K562 (cell line): Measurements from ENCODE around the gene ZNF264. TPM values are rescaled to one million over a fixed set of nuclear protein-coding genes. Genes with fewer than 3 reads are reported as not detected.

Experiments
- ATAC-seq: fragments of 200-7000 bp; cut with Tn5 transposase; 3 replicates; pipeline ENCODE4 v1.9.1; 2020; ENCODE audit warnings: moderate library complexity
- BruUV-seq: library from RNA; stranded (reverse); fragments of 400-500 nt; replicated peaks from 2 replicates; lab custom pipeline; 2021; lab: Mats Ljungman, UMichigan
- CTCF ChIA-PET: fragments of 300-600 bp; formaldehyde crosslinking; extraction: SDS; loops from one replicate; lab custom pipeline; 2021; ENCODE audit warnings: low intra/inter-chr PET ratio; lab: Yijun Ruan, JAX
- POLR2A ChIA-PET: fragments of 300-600, 350-650 bp; sonication (Branson Sonifier 250); formaldehyde crosslinking; extraction: SDS; loops from one replicate; lab custom pipeline; 2021; ENCODE audit warnings: antibody characterized with exemption, inconsistent platforms; lab: Yijun Ruan, JAX
- DNase-seq, 4 experiments: peaks; one replicate each; pipeline versions ENCODE4 v3.0.0 to v3.0.0-alpha.2; 2011 to 2018; ENCODE audit warnings: low spot score in 3 of 4, mixed read lengths in 3 of 4; ENCODE audit errors: extremely low read depth in 1 of 4
- FAIRE-seq: peaks from 2 replicates; lab custom pipeline; 2011; peaks lifted over from hg19 to GRCh38; lab: Jason Lieb, UNC
- H2AFZ ChIP-seq: 2 replicates; pipeline ENCODE4 v1.6.0; 2011; ENCODE audit warnings: low read depth, low read length, control low read depth, inconsistent platforms
- H3K27ac ChIP-seq: fragments of 200-600 bp; 3 replicates; pipeline ENCODE4 v1.8.0; 2011; ENCODE audit warnings: low read depth, mild to moderate bottlenecking, control low read depth, inconsistent platforms, low read length, moderate library complexity, mixed read lengths; ENCODE audit errors: extremely low read depth
- H3K27me3 ChIP-seq, 2 experiments: fragments of 300-600 bp in 1 of 2; 2 replicates in 1 of 2; 3 replicates in 1 of 2; pipeline versions ENCODE4 v1.6.0 to v1.8.0; 2011; ENCODE audit warnings: inconsistent platforms in 2 of 2, low read length in 2 of 2, mild to moderate bottlenecking in 1 of 2, mixed read lengths in 1 of 2, moderate library complexity in 1 of 2; ENCODE audit not compliant: control insufficient read depth in 2 of 2, insufficient read depth in 2 of 2
- H3K36me3 ChIP-seq: fragments of 300-600 bp; 3 replicates; pipeline ENCODE4 v1.8.0; 2011; ENCODE audit warnings: mild to moderate bottlenecking, low read length, inconsistent platforms; ENCODE audit not compliant: control insufficient read depth, insufficient read depth
- H3K4me1 ChIP-seq, 2 experiments: fragments of 200-600 bp in 1 of 2; replicated peaks in 1 of 2; 2 replicates in 1 of 2; 3 replicates in 1 of 2; pipeline versions ENCODE4 v1.5.1 to v1.8.0; 2011; ENCODE audit warnings: inconsistent platforms in 2 of 2, low read length in 2 of 2, mild to moderate bottlenecking in 1 of 2, mixed read lengths in 1 of 2, moderate library complexity in 1 of 2; ENCODE audit not compliant: control insufficient read depth in 2 of 2, insufficient read depth in 2 of 2
- H3K4me2 ChIP-seq: 2 replicates; pipeline ENCODE4 v1.6.1; 2011; ENCODE audit warnings: low read length, control low read depth, inconsistent platforms, mixed read lengths; ENCODE audit not compliant: insufficient read depth
- H3K4me3 ChIP-seq: fragments of 200-600 bp; sonication (generic), shearing (Covaris generic); 2 replicates; pipeline ENCODE4 v1.5.1; 2016; ENCODE audit warnings: control low read depth, inconsistent platforms
- H3K79me2 ChIP-seq: fragments of 200-600 bp; 3 replicates; pipeline ENCODE4 v1.8.0; 2011; ENCODE audit warnings: low read length, inconsistent platforms; ENCODE audit not compliant: control insufficient read depth, insufficient read depth
- H3K9ac ChIP-seq, 2 experiments: 2 replicates each; pipeline versions ENCODE4 v1.6.0 to v1.6.1; 2011; ENCODE audit warnings: low read depth in 2 of 2, low read length in 2 of 2, control low read depth in 1 of 2, inconsistent platforms in 1 of 2, mild to moderate bottlenecking in 1 of 2, mixed read lengths in 1 of 2; ENCODE audit not compliant: insufficient read depth in 1 of 2
- H3K9me1 ChIP-seq: one replicate; pipeline ENCODE4 v1.6.0; 2011; ENCODE audit warnings: inconsistent platforms, mild to moderate bottlenecking, low read length, moderate library complexity; ENCODE audit not compliant: control insufficient read depth, insufficient read depth
- H3K9me3 ChIP-seq: replicated peaks from 2 replicates; pipeline ENCODE4 v1.5.1; 2011; ENCODE audit warnings: low read depth, low read length, inconsistent platforms; ENCODE audit not compliant: control insufficient read depth, insufficient read depth
- H4K20me1 ChIP-seq: replicated peaks from 2 replicates; pipeline ENCODE4 v1.6.1; 2011; ENCODE audit warnings: low read length, inconsistent platforms, mixed read lengths; ENCODE audit not compliant: control insufficient read depth, insufficient read depth
- TFE3 ChIP-seq: fragments of 450-650 bp; formaldehyde crosslinking; IDR thresholded peaks from 2 replicates; pipeline ENCODE4 v1.4.0; 2020; ENCODE audit warnings: mild to moderate bottlenecking, mixed read lengths
- TRIM24 ChIP-seq, 2 experiments: fragments of 450-650 bp; IDR thresholded peaks; 2 replicates each; pipeline ENCODE4 v1.6.1; 2016
- WGBS: fragments of 100-300 bp; shearing (Covaris generic); methylation state at CpG from one replicate; pipeline ENCODE4 v1.1.6; 2016; ENCODE audit warnings: low coverage, mixed read lengths; ENCODE audit not compliant: insufficient coverage; ENCODE audit errors: missing lambda C conversion rate; 5-methylcytosine and 5-hydroxymethylcytosine counted together
- in situ Hi-C: fragments of 300-500 bp; cut with MboI; formaldehyde crosslinking; loops from 4 replicates; pipeline ENCODE4 v1.15.0; 2018; ENCODE audit warnings: inconsistent platforms, mixed read lengths
- intact Hi-C: fragments of 100-400 bp; cut with micrococcal nuclease; formaldehyde crosslinking; loops from 2 replicates; pipeline ENCODE4 v1.14.2; 2022
- polyA plus RNA-seq, 8 experiments: library from polyadenylated mRNA; depleted of rRNA in 4 of 8; stranded (reverse) in 5 of 8; unstranded in 3 of 8; fragments of >200 nt; fragmentation: Nextera tagmentation in 2 of 8; fragmentation: Illumina TruSeq in 1 of 8; extraction: Ambion mirVana in 2 of 8; extraction: Trizol in 1 of 8; gene quantifications; 2 replicates each; pipeline versions ENCODE4 v1.2.1 to v1.2.3, GENCODE V29; 2011 to 2014; ENCODE audit warnings: inconsistent platforms in 1 of 8, missing spikeins in 1 of 8
- total RNA-seq, 7 experiments: library from RNA; depleted of rRNA in 6 of 7; stranded (reverse); fragments of >200 nt in 6 of 7; fragmentation: Illumina TruSeq in 2 of 7; extraction: Trizol in 2 of 7; gene quantifications; 2 replicates each; pipeline versions ENCODE4 v1.2.1 to v1.2.3, GENCODE V29; 2011 to 2021; ENCODE audit warnings: low replicate concordance in 1 of 7
- TF ChIP-seq, protein P1 (sequence below), 2 experiments: fragments of 450-650 bp; IDR thresholded peaks; 2 replicates each; pipeline ENCODE4 v1.6.1; 2016; ENCODE audit warnings: mild to moderate bottlenecking in 2 of 2, borderline replicate concordance in 1 of 2, low read depth in 1 of 2, moderate library complexity in 1 of 2

Gene ZNF264
- total and polyA plus RNA-seq, 9 of the 15 experiments (the other 6 are each of a cell fraction or from before 2014, with no cell fraction given) = 0.08 to 7.9 (median 1.3) TPM

- TF ChIP-seq, protein P1, sequence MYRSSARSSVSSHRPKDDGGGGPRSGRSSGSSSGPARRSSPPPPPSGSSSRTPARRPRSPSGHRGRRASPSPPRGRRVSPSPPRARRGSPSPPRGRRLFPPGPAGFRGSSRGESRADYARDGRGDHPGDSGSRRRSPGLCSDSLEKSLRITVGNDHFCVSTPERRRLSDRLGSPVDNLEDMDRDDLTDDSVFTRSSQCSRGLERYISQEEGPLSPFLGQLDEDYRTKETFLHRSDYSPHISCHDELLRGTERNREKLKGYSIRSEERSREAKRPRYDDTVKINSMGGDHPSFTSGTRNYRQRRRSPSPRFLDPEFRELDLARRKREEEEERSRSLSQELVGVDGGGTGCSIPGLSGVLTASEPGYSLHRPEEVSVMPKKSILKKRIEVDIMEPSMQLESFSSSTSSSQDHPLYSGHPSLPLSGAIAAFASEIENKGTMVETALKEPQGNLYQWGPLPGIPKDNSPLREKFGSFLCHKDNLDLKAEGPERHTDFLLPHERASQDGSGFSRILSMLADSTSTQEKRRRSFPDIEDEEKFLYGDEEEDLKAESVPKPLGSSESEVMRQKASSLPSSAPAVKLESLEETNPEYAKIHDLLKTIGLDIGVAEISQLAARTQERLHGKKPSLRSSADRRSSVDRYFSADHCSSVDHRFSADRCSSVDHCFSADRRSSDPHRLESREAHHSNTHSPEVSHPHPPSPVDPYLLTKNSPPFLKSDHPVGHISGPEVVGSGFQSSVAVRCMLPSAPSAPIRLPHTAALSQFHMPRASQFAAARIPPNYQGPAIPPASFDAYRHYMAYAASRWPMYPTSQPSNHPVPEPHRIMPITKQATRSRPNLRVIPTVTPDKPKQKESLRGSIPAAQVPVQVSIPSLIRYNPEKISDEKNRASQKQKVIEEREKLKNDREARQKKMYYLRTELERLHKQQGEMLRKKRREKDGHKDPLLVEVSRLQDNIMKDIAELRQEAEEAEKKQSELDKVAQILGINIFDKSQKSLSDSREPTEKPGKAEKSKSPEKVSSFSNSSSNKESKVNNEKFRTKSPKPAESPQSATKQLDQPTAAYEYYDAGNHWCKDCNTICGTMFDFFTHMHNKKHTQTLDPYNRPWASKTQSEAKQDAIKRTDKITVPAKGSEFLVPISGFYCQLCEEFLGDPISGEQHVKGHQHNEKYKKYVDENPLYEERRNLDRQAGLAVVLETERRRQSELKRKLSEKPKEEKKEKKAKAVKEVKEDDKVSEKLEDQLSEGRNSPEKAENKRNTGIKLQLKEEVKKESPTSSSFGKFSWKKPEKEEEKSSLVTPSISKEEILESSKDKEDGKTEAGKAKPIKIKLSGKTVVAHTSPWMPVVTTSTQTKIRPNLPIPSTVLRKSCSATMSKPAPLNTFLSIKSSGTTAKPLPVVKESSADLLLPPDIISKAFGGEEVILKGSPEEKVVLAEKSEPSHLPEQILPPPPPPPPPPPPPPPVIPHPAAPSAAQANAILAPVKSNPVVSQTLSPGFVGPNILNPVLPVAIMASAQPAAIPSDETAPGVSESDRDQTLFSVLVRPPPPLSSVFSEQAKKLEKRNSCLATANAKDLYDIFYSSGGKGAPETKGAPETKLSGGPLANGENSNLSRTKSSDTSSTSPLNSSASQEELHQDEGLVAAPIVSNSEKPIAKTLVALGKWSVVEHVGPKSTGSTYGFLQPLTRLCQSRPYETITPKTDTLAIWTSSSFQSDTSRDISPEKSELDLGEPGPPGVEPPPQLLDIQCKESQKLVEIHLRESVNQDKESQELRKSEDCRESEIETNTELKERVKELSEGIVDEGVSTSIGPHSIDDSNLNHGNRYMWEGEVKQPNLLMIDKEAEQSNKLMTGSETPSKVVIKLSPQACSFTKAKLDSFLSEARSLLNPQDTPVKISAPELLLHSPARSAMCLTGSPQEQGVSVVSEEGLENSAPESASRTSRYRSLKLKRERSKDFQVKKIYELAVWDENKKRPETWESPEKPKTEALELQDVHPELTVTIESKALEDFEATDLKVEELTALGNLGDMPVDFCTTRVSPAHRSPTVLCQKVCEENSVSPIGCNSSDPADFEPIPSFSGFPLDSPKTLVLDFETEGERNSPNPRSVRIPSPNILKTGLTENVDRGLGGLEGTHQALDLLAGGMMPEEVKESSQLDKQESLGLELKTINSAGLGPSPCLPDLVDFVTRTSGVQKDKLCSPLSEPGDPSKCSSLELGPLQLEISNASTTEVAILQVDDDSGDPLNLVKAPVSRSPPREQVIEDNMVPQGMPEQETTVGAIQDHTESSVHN (IDR thresholded peaks at IDR 0.05; ENCODE audit: borderline replicate concordance in 1 of 2, low read depth in 1 of 2) = no peak
Observed at GRCh38 chr19:57202160-57202559, 10.9 kb downstream of the ZNF264 start (continued).

DNA sequence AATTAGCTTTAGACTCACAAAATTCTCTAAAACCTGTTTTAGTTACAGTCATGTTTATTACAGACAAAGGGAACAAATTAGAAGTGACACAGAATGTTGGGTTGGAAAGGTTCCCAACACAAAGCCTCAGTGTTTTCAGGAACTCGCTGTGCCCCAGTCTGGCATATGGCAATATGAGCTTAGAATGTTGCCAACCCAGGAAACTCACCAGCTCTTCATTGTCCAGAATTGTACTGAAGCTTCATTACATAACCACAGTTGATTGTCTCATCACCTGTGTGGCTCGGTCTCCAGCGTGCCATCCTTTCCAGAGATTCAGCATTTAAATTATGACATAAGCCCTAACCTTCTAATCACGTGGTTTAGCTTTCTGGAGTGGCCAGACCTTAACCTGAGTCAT, 19.1 kb downstream of the ZNF264 start:
- in situ Hi-C loops = no loop called here
- Histone ChIP-seq H3K4me3 (no peak overlapping the region), H3K9me3 (no peaks in the 10 kb centered on the region), H3K4me2 (no peak overlapping the region), H3K79me2 (no peaks in the 10 kb centered on the region), H3K9me1 (no peaks in the 10 kb centered on the region), H3K36me3 (peaks cover 3% of the 10 kb centered on the region; the same call in 1 of the 3 replicates), H4K20me1 (no peaks in the 10 kb centered on the region)
- WGBS = 8% methylated on average over 4 of the region's 4 CpGs
- no TSS peak for BruUV-seq
- peak; percentile 41; the same call in 1 of the 2 replicates for TF ChIP-seq TFE3 (CRISPR knock-in tag)
- TF ChIP-seq TRIM24 (IDR thresholded peaks at IDR 0.05) = no peak
- TF ChIP-seq, all 486 proteins: peak for 1
- Histone ChIP-seq H3K27ac (no peak overlapping the region), H3K4me1 (no peaks in the 10 kb centered on the region), H3K27me3 (no peaks in the 10 kb centered on the region), H2AFZ (no peak overlapping the region), H3K9ac (no peak overlapping the region)
- no peak for ATAC-seq
- ChIA-PET CTCF (no interaction called here), POLR2A (no interaction called here)
- no peak for DNase-seq
- FAIRE-seq = no peak
- intact Hi-C loops = no loop called here
